Measurements from ENCODE around the gene NOL4L.

DNA sequence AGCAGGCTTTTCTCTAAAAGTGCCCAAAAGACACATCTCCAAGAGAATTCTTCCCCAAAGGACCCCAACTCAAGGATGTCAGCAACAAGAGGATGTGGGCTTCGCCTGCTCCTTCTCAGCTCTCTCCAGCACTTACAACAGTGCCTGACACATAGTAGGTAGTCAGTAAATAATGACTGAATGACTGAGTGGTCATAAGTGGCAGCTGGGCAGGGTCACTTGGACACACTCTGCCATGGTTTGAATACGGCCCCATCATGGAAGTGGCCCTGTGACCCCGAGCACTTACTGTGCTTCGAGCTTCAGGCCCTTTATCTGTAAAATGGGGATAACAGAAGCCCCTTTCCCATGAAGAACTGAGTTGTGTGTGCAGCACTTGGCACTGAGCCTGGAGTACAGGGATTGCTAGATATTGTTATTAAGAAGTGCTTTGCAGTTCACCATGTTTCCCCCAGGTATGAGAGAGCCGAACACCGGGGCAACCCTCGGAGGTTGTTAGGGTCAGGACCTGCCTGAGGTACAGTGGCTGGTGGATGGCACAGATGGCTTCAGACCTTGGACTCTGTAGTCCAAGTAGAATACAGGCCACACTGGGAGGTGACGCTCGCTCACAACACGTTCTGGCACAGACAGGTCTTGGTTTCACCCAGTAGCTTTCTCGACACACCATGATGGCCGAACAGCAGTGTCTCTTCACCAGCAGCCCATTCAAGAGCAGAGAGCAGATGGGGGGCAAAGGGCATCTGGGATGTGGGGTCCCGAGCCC, 56.0 kb downstream of the NOL4L start:
- TF ChIP-seq CTCF (IDR thresholded peaks at IDR 0.05) (no peak), EZH2 (IDR thresholded peaks at IDR 0.05) (no peak)

All from neural progenitor cell (in vitro differentiated cells).